Gastrocnemius medialis (tissue), 4 donors: ENCODE results near the gene TESK1. TPM values are rescaled to one million over a fixed set of nuclear protein-coding genes. Genes with fewer than 3 reads are reported as not detected.

Experiments
- ATAC-seq, 2 donors: fragments of 150-250 bp; one replicate each; pipeline ENCODE4 v1.9.1; 2016
- DNase-seq, 2 donors: peaks; one replicate each; pipeline ENCODE4 v3.0.0-alpha.2; 2019
- H3K27ac ChIP-seq, 4 donors: fragments of 200-600 bp; sonication (generic); 1 replicate in 1 of 4; 2 replicates in 3 of 4; pipeline ENCODE4 v1.5.1; 2016 to 2018; ENCODE audit warnings: mild to moderate bottlenecking in 2 of 4, moderate library complexity in 1 of 4
- H3K27me3 ChIP-seq, 3 donors: fragments of 200-600 bp; sonication (generic) in 2 of 3; 1 replicate in 1 of 3; 2 replicates in 2 of 3; pipeline versions ENCODE4 v1.5.1 to v1.6.0; 2016 to 2019; ENCODE audit warnings: mild to moderate bottlenecking in 1 of 3, moderate library complexity in 1 of 3
- H3K36me3 ChIP-seq, 2 donors: fragments of 200-600 bp; sonication (generic) in 1 of 2; one replicate each; pipeline ENCODE4 v1.5.1; 2017 to 2018
- H3K4me1 ChIP-seq, 2 donors: fragments of 200-600 bp; sonication (generic) in 1 of 2; one replicate each; pipeline ENCODE4 v1.5.1; 2016 to 2017; ENCODE audit warnings: mild to moderate bottlenecking in 2 of 2
- H3K4me3 ChIP-seq, 4 donors: fragments of 200-600 bp; sonication (generic) in 3 of 4; 1 replicate in 1 of 4; 2 replicates in 3 of 4; pipeline ENCODE4 v1.5.1; 2016 to 2019; ENCODE audit warnings: mild to moderate bottlenecking in 2 of 4
- H3K9me3 ChIP-seq, 3 donors: fragments of 200-600 bp; sonication (generic) in 2 of 3; 1 replicate in 1 of 3; 2 replicates in 2 of 3; pipeline ENCODE4 v1.5.1; 2016 to 2019
- CTCF ChIP-seq, 5 experiments: fragments of 450-650 bp in 3 of 5; fragments of 200-600 bp in 2 of 5; sonication (generic) in 2 of 5; IDR thresholded peaks in 4 of 5; conservative IDR thresholded peaks in 1 of 5; 1 replicate in 4 of 5; 2 replicates in 1 of 5; pipeline ENCODE4 v1.5.1; 2016 to 2019; ENCODE audit warnings: antibody characterized with exemption in 5 of 5, mild to moderate bottlenecking in 3 of 5, moderate library complexity in 3 of 5
- POLR2A ChIP-seq, 2 donors: fragments of 450-650 bp; IDR thresholded peaks; one replicate each; pipeline ENCODE4 v1.6.1; 2017; ENCODE audit warnings: antibody characterized with exemption in 2 of 2, mild to moderate bottlenecking in 2 of 2, moderate library complexity in 2 of 2
- in situ Hi-C, 4 donors: fragments of 200-750 bp; cut with MboI; loops; one replicate each; pipeline versions ENCODE4 v1.15.0 to v1.8.0; 2017; ENCODE audit warnings: low sequenced_read_pairs in 4 of 4
- intact Hi-C: fragments of 100-400 bp; cut with DNase I; formaldehyde crosslinking; loops from one replicate; pipeline ENCODE4 v1.15.1; 2023; ENCODE audit warnings: low total_unique reads
- total RNA-seq, 4 donors: library from RNA; depleted of rRNA; stranded (reverse); fragments of >200 nt; gene quantifications; one replicate each; pipeline versions ENCODE4 v1.1.0 to v1.2.3, GENCODE V29; 2016

Gene TESK1
- total RNA-seq, 4 donors from 2014 or later, result 48.1 to 108 (median 65.4) TPM

- H3K9me3 ChIP-seq, result no peaks in the 10 kb centered on the region
- H3K4me3 ChIP-seq, result no peak overlapping the region
- in situ Hi-C loops, result loop anchor here in 2 of 4 donors (10.0 to 25.0 kb wide), 2 partner anchors 45 to 87 kb away; a partner anchor contains a TSS
- DNase-seq, result no peak
- ATAC-seq, result no peak
- H3K27me3 ChIP-seq, result no peaks in the 10 kb centered on the region
- H3K4me1 ChIP-seq, result peaks cover 11% of the 10 kb centered on the region in 2 donors
- H3K27ac ChIP-seq, result no peak overlapping the region
- TF ChIP-seq CTCF (IDR thresholded peaks at IDR 0.05 in 4 of 5, conservative IDR thresholded peaks at IDR 0.05 in 1 of 5) (no peak), POLR2A (IDR thresholded peaks at IDR 0.05) (no peak)
- no peaks in the 10 kb centered on the region for H3K36me3 ChIP-seq
- intact Hi-C loops, result loop anchor here (5.0 to 10.0 kb wide), 2 partner anchors 167 to 655 kb away; no protein-coding TSS in a partner anchor
Observed at GRCh38 chr9:35649431-35650340, 44.6 kb downstream of the TESK1 start.

DNA sequence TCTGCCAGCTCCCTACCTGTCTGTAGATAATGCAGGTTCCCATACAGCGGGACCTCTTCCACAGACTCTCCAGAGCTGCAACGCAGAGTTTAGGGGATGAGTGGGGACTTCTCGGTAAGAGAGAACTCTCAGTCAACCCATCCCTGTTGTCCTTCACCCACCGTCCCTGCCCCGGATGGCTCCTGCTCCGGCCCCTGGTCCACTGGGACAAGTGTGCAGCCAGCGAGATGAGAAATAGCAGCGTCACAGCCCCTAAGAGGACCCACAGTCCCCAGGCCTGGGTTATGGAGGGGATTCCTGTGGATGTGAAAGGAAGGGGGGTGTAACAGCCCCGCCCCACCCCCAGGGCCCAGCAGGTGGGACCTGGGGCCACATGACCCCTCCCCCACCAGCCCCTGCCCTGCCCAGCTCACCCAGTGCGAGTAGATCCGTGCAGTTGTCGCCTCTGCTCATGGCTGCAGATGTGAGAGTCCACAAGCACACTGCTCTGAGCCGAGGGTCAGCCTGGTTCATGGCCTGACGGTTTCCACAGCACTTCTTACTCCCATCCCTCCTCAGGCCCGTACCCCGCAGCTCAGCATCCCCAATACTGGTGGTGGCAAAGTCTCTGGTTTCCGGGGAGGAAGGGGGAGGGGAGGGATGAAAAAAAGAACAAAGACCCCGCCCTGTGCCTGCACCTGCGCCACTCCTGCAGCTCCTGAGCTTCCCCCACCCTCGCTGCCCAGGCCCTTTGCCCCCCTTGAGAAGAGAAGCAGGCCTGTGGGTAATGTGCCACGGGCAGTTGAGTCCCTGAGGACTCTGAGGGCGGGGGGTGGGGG is 45.5 kb downstream of the TESK1 start, which contains the start of gene SIT1:
TSS of gene SIT1 (minus strand) at position 591 of the 818 bp plus-strand sequence. CDS start at position 513, 78 bp downstream.
- Histone ChIP-seq H3K4me3 (no peak within 1 kb of the TSS), H3K27ac (no peak within 1 kb of the TSS), H3K36me3 (no peaks in the 10 kb centered on the region), H3K27me3 (no peaks in the 10 kb centered on the region), H3K4me1 (peaks cover 11% of the 10 kb centered on the region in 2 donors), H3K9me3 (no peaks in the 10 kb centered on the region)
- intact Hi-C loops, result loop anchor here (10.0 kb wide), 1 partner anchor 656 kb away; no protein-coding TSS in a partner anchor
- in situ Hi-C loops, result loop anchor here in 1 of 4 donors (25.0 kb wide), 1 partner anchor 88 kb away; a partner anchor contains a TSS
- TF ChIP-seq CTCF (IDR thresholded peaks at IDR 0.05 in 4 of 5, conservative IDR thresholded peaks at IDR 0.05 in 1 of 5), result no peak
- no peak for DNase-seq
- no peak for ATAC-seq

DNA sequence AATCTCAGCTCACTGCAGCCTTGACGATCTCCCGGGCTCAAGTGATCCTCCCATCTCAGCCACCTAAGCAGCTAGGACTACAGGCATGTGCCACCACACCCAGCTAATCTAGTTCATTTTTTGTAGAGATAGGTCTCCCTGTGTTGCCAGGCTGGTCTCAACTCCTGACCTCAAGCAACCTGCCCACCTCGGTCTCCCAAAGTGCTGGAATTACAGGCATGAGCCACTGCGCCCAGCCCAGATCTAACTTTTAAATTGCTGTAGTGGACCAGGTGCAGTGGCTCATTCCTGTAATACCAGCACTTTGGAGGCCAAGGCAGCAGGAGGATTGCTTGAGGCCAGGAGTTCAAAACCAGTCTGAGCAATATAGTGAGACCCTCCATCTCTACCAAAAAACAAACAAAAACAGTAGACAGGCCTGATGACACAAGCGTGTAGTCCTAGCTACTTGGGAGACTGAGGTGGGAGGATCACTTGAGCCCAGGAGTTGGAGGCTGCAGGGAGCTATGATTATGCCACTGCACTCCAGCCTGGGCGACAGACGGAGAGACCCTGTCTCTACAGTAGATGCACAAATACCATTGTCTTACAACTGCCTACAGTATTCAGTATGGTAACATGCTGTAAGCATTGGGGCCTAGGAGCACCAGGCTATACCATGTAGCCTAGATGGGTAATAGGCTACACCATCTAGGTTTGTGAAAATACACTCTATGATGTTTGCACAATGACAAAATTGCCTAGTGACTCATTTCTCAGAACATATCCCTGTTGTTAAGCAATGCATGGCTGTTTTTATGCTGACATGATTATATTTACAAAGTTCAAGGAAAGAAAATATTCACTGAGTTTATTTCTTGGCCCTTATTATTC is 47.1 kb downstream of the TESK1 start:
- Histone ChIP-seq H3K4me1 (peaks cover 2 to 6% of the 10 kb centered on the region in 2 donors), H3K36me3 (no peaks in the 10 kb centered on the region), H3K9me3 (no peaks in the 10 kb centered on the region), H3K27ac (no peak overlapping the region), H3K4me3 (no peak overlapping the region), H3K27me3 (no peaks in the 10 kb centered on the region)
- TF ChIP-seq CTCF (IDR thresholded peaks at IDR 0.05 in 4 of 5, conservative IDR thresholded peaks at IDR 0.05 in 1 of 5) (no peak), POLR2A (IDR thresholded peaks at IDR 0.05) (no peak)
- intact Hi-C loops (loop anchor here (10.0 kb wide), 1 partner anchor 657 kb away; no protein-coding TSS in a partner anchor), in situ Hi-C loops (loop anchor here in 1 of 4 donors (25.0 kb wide), 1 partner anchor 90 kb away; a partner anchor contains a TSS)
- DNase-seq (no peak), ATAC-seq (no peak)

- no peak overlapping the region for H3K27ac ChIP-seq
- no peaks in the 10 kb centered on the region for H3K9me3 ChIP-seq
- peaks cover 0 to 6% of the 10 kb centered on the region in 2 donors for H3K4me1 ChIP-seq
- no peaks in the 10 kb centered on the region for H3K27me3 ChIP-seq
- H3K4me3 ChIP-seq, result no peak overlapping the region
- intact Hi-C loops (loop anchor here (10.0 kb wide), 1 partner anchor 658 kb away; no protein-coding TSS in a partner anchor), in situ Hi-C loops (loop anchor here in 1 of 4 donors (25.0 kb wide), 1 partner anchor 91 kb away; a partner anchor contains a TSS)
- TF ChIP-seq POLR2A (IDR thresholded peaks at IDR 0.05), result no peak
- TF ChIP-seq CTCF (IDR thresholded peaks at IDR 0.05 in 4 of 5, conservative IDR thresholded peaks at IDR 0.05 in 1 of 5), result no peak
- H3K36me3 ChIP-seq, result no peaks in the 10 kb centered on the region
- ATAC-seq (no peak), DNase-seq (no peak)
Observed at GRCh38 chr9:35652829-35653209, 47.8 kb downstream of the TESK1 start.
